A549 (cell line): ENCODE data around the gene BUB1B.

ENCODE experiments used
- BCL3 ChIP-seq: fragments of >200 bp; sonication (Bioruptor Twin); formaldehyde crosslinking; IDR thresholded peaks from 3 replicates; pipeline ENCODE4 v1.6.1; 2016
- CHD2 ChIP-seq: fragments of 150-350 bp; IDR thresholded peaks from 2 replicates; pipeline ENCODE4 v1.6.1; 2014; ENCODE audit warnings: low read length; ENCODE audit not compliant: partially characterized antibody
- CTCF ChIP-seq: fragments of >200 bp; sonication (Bioruptor Twin); formaldehyde crosslinking; IDR thresholded peaks from 3 replicates; pipeline ENCODE4 v1.5.1; 2016
- EP300 ChIP-seq, 2 experiments: fragments of >200 bp; sonication (Bioruptor Twin); formaldehyde crosslinking; IDR thresholded peaks; 2 replicates in 1 of 2; 3 replicates in 1 of 2; pipeline ENCODE4 v1.6.1; 2016 to 2017
- HOXB13 ChIP-seq: fragments of 250-450 bp; sonication (Bioruptor Pico); IDR thresholded peaks from 2 replicates; pipeline ENCODE4 v1.5.0; 2020; ENCODE audit warnings: low read depth, mild to moderate bottlenecking, moderate library complexity
- JUN ChIP-seq, 2 experiments: fragments of >200 bp; sonication (Bioruptor Twin); formaldehyde crosslinking; IDR thresholded peaks; 2 replicates in 1 of 2; 3 replicates in 1 of 2; pipeline ENCODE4 v1.6.1; 2016 to 2017
- MAZ ChIP-seq: fragments of 150-350 bp; IDR thresholded peaks from 2 replicates; pipeline ENCODE4 v1.6.1; 2014; ENCODE audit warnings: antibody characterized with exemption, low read depth, low read length, borderline replicate concordance
- MYC ChIP-seq: IDR thresholded peaks from 2 replicates; pipeline ENCODE4 v1.6.1; 2012; ENCODE audit warnings: mild to moderate bottlenecking, inconsistent platforms, low read length, improper control_type of control experiment, borderline replicate concordance
- POLR2A ChIP-seq: IDR thresholded peaks from 2 replicates; pipeline ENCODE4 v1.6.1; 2012; ENCODE audit warnings: mild to moderate bottlenecking, low read length
- POLR2AphosphoS2 ChIP-seq: conservative IDR thresholded peaks from 2 replicates; pipeline ENCODE4 v1.6.1; 2012; ENCODE audit warnings: low read length, improper control_type of control experiment, inconsistent platforms
- TF ChIP-seq, protein P1 (sequence below): fragments of 200-600 bp; sonication (generic); IDR thresholded peaks from 2 replicates; pipeline ENCODE4 v1.6.1; 2016; ENCODE audit warnings: antibody characterized with exemption, mild to moderate bottlenecking, moderate library complexity
- TF ChIP-seq, protein P2 (sequence below): IDR thresholded peaks from 2 replicates; pipeline ENCODE4 v1.6.1; 2012
- TF ChIP-seq, protein P3 (sequence below): fragments of 250-450 bp; sonication (Bioruptor Pico); IDR thresholded peaks from 2 replicates; pipeline ENCODE4 v1.5.0; 2021; ENCODE audit warnings: mild to moderate bottlenecking, moderate library complexity, borderline replicate concordance

GRCh38 chr15:40112789-40113188 lies 48.1 kb upstream of the BUB1B start:
- TF ChIP-seq MAZ, result no peak
- no peak for TF ChIP-seq EP300 (IDR thresholded peaks at IDR 0.05)
- TF ChIP-seq POLR2A, result no peak
- TF ChIP-seq CTCF, result no peak
- TF ChIP-seq BCL3, result no peak
- TF ChIP-seq, protein P1, sequence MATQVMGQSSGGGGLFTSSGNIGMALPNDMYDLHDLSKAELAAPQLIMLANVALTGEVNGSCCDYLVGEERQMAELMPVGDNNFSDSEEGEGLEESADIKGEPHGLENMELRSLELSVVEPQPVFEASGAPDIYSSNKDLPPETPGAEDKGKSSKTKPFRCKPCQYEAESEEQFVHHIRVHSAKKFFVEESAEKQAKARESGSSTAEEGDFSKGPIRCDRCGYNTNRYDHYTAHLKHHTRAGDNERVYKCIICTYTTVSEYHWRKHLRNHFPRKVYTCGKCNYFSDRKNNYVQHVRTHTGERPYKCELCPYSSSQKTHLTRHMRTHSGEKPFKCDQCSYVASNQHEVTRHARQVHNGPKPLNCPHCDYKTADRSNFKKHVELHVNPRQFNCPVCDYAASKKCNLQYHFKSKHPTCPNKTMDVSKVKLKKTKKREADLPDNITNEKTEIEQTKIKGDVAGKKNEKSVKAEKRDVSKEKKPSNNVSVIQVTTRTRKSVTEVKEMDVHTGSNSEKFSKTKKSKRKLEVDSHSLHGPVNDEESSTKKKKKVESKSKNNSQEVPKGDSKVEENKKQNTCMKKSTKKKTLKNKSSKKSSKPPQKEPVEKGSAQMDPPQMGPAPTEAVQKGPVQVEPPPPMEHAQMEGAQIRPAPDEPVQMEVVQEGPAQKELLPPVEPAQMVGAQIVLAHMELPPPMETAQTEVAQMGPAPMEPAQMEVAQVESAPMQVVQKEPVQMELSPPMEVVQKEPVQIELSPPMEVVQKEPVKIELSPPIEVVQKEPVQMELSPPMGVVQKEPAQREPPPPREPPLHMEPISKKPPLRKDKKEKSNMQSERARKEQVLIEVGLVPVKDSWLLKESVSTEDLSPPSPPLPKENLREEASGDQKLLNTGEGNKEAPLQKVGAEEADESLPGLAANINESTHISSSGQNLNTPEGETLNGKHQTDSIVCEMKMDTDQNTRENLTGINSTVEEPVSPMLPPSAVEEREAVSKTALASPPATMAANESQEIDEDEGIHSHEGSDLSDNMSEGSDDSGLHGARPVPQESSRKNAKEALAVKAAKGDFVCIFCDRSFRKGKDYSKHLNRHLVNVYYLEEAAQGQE, result no peak
- TF ChIP-seq, protein P2, sequence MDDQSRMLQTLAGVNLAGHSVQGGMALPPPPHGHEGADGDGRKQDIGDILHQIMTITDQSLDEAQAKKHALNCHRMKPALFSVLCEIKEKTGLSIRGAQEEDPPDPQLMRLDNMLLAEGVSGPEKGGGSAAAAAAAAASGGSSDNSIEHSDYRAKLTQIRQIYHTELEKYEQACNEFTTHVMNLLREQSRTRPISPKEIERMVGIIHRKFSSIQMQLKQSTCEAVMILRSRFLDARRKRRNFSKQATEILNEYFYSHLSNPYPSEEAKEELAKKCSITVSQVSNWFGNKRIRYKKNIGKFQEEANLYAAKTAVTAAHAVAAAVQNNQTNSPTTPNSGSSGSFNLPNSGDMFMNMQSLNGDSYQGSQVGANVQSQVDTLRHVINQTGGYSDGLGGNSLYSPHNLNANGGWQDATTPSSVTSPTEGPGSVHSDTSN, result no peak
- no peak for TF ChIP-seq MYC
- TF ChIP-seq POLR2AphosphoS2, result no peak
- TF ChIP-seq, protein P3, sequence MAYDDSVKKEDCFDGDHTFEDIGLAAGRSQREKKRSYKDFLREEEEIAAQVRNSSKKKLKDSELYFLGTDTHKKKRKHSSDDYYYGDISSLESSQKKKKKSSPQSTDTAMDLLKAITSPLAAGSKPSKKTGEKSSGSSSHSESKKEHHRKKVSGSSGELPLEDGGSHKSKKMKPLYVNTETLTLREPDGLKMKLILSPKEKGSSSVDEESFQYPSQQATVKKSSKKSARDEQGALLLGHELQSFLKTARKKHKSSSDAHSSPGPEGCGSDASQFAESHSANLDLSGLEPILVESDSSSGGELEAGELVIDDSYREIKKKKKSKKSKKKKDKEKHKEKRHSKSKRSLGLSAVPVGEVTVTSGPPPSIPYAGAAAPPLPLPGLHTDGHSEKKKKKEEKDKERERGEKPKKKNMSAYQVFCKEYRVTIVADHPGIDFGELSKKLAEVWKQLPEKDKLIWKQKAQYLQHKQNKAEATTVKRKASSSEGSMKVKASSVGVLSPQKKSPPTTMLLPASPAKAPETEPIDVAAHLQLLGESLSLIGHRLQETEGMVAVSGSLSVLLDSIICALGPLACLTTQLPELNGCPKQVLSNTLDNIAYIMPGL, result no peak
- no peak for TF ChIP-seq JUN (IDR thresholded peaks at IDR 0.05)
- no peak for TF ChIP-seq HOXB13 (CRISPR knock-in tag)
- no peak for TF ChIP-seq CHD2
